ENCODE data around the gene DRAP1. TPM values are rescaled to one million over a fixed set of nuclear protein-coding genes. Genes with fewer than 3 reads are reported as not detected.

DRAP1 gene
- total RNA-seq, 3 donors from 2014 or later, result 39.9 to 74.8 (median 61.6) TPM

- TF ChIP-seq CTCF (IDR thresholded peaks at IDR 0.05), result no peak
- Histone ChIP-seq H3K4me3 (no peak overlapping the region), H3K9me3 (no peaks in the 10 kb centered on the region), H3K36me3 (ENCODE audit: low read depth) (no peaks in the 10 kb centered on the region), H3K4me1 (ENCODE audit: low read depth) (peaks cover 2% of the 10 kb centered on the region)
- intact Hi-C loops (cut with DNase I, micrococcal nuclease), result loop anchor here (10.0 kb wide), 1 partner anchor 104 kb away; no protein-coding TSS in a partner anchor
- no peak for DNase-seq
- ATAC-seq, result no peak
Measured at GRCh38 chr11:65880844-65881421, 38.3 kb upstream of the DRAP1 start.

GRCh38 chr11:65882120-65883057 lies 36.8 kb upstream of the DRAP1 start:
- Histone ChIP-seq H3K9me3 (no peaks in the 10 kb centered on the region), H3K4me1 (ENCODE audit: low read depth) (peaks cover 7% of the 10 kb centered on the region), H3K4me3 (no peak overlapping the region), H3K36me3 (ENCODE audit: low read depth) (no peaks in the 10 kb centered on the region)
- ATAC-seq, result no peak
- intact Hi-C loops (cut with DNase I, micrococcal nuclease), result loop anchor here (10.0 kb wide), 1 partner anchor 102 kb away; no protein-coding TSS in a partner anchor
- TF ChIP-seq CTCF (IDR thresholded peaks at IDR 0.05), result no peak
- peak in 1 of 3 donors; percentile 15 for DNase-seq

GRCh38 chr11:65883058-65883761 lies 36.0 kb upstream of the DRAP1 start:
- intact Hi-C loops (cut with DNase I, micrococcal nuclease), result loop anchor here (10.0 kb wide), 1 partner anchor 102 kb away; no protein-coding TSS in a partner anchor
- Histone ChIP-seq H3K4me1 (ENCODE audit: low read depth) (peaks cover 13% of the 10 kb centered on the region), H3K36me3 (ENCODE audit: low read depth) (no peaks in the 10 kb centered on the region), H3K4me3 (no peak overlapping the region), H3K9me3 (no peaks in the 10 kb centered on the region)
- no peak for ATAC-seq
- TF ChIP-seq CTCF (IDR thresholded peaks at IDR 0.05), result no peak
- peak in 2 of 3 donors; percentile 3 to 27 for DNase-seq

GRCh38 chr11:65883786-65884715 lies 35.2 kb upstream of the DRAP1 start:
- no peak for ATAC-seq
- intact Hi-C loops (cut with DNase I, micrococcal nuclease), result loop anchor here (10.0 kb wide), 1 partner anchor 101 kb away; no protein-coding TSS in a partner anchor
- Histone ChIP-seq H3K4me3 (no peak overlapping the region), H3K36me3 (ENCODE audit: low read depth) (no peaks in the 10 kb centered on the region), H3K9me3 (no peaks in the 10 kb centered on the region), H3K4me1 (ENCODE audit: low read depth) (peaks cover 16% of the 10 kb centered on the region)
- TF ChIP-seq CTCF (IDR thresholded peaks at IDR 0.05), result no peak
- peak in 2 of 3 donors; percentile 16 to 31 for DNase-seq
